ENCODE results near the gene TDRD12.

- TF ChIP-seq CTCF (conservative IDR thresholded peaks at IDR 0.05; ENCODE audit: low read depth, low read length): no peak
- TF ChIP-seq EZH2 (IDR thresholded peaks at IDR 0.05; ENCODE audit: borderline replicate concordance, low read depth, low read length, poor library complexity, severe bottlenecking): no peak
Observed at GRCh38 chr19:32814624-32815023, 95.1 kb downstream of the TDRD12 start.

All from A673 (cell line).